MM.1S (cell line): ENCODE measurements around the gene CHST11.

Experiments
- DNase-seq: peaks from one replicate; pipeline ENCODE4 v3.0.0-alpha.2; 2015
- H2AFZ ChIP-seq: fragments of 300-600 bp; sonication (generic); 2 replicates; pipeline ENCODE4 v1.6.0; 2016; ENCODE audit warnings: antibody characterized with exemption, low read length
- H3F3A ChIP-seq: fragments of 300-600 bp; sonication (generic); 2 replicates; pipeline ENCODE4 v1.6.1; 2016; ENCODE audit warnings: mild to moderate bottlenecking, antibody characterized with exemption, low read length, moderate library complexity, mixed read lengths; ENCODE audit not compliant: insufficient read depth
- H3K27ac ChIP-seq: fragments of 300-600 bp; sonication (generic); 2 replicates; pipeline ENCODE4 v1.5.1; 2016; ENCODE audit warnings: mild to moderate bottlenecking, low read length
- H3K27me3 ChIP-seq: fragments of 300-600 bp; sonication (generic); replicated peaks from 2 replicates; pipeline ENCODE4 v1.6.0; 2016; ENCODE audit warnings: low read length; ENCODE audit not compliant: insufficient read depth
- H3K36me3 ChIP-seq: fragments of 300-600 bp; sonication (generic); replicated peaks from 2 replicates; pipeline ENCODE4 v1.6.1; 2016; ENCODE audit warnings: mild to moderate bottlenecking, low read length, mixed read lengths; ENCODE audit not compliant: insufficient read depth
- H3K4me1 ChIP-seq: fragments of 300-600 bp; sonication (generic); 2 replicates; pipeline ENCODE4 v1.6.1; 2016; ENCODE audit warnings: low read length, mixed read lengths
- H3K4me2 ChIP-seq: fragments of 300-600 bp; sonication (generic); 2 replicates; pipeline ENCODE4 v1.6.0; 2016; ENCODE audit warnings: low read depth, low read length
- H3K4me3 ChIP-seq: fragments of 300-600 bp; sonication (generic); 2 replicates; pipeline ENCODE4 v1.5.1; 2016; ENCODE audit warnings: low read length, mixed read lengths
- H3K79me2 ChIP-seq: fragments of 300-600 bp; sonication (generic); 2 replicates; pipeline ENCODE4 v1.6.1; 2016; ENCODE audit warnings: mixed run types, low read length, mixed read lengths
- H3K9ac ChIP-seq: fragments of 300-600 bp; sonication (generic); 2 replicates; pipeline ENCODE4 v1.6.1; 2016; ENCODE audit warnings: low read length, mixed read lengths
- H3K9me2 ChIP-seq: fragments of 300-600 bp; sonication (generic); replicated peaks from 2 replicates; pipeline ENCODE4 v1.6.1; 2016; ENCODE audit warnings: mild to moderate bottlenecking, low read length, mixed read lengths; ENCODE audit not compliant: insufficient read depth
- H3K9me3 ChIP-seq: fragments of 300-600 bp; sonication (generic); replicated peaks from 2 replicates; pipeline ENCODE4 v1.6.1; 2016; ENCODE audit warnings: mild to moderate bottlenecking, low read length, mixed read lengths; ENCODE audit not compliant: insufficient read depth
- H4K20me1 ChIP-seq: fragments of 300-600 bp; sonication (generic); 2 replicates; pipeline ENCODE4 v1.6.1; 2016; ENCODE audit warnings: mild to moderate bottlenecking, low read length, moderate library complexity, mixed read lengths; ENCODE audit not compliant: insufficient read depth
- CTCF ChIP-seq: fragments of 300-600 bp; sonication (generic); IDR thresholded peaks from 2 replicates; pipeline ENCODE4 v1.5.1; 2016; ENCODE audit warnings: antibody characterized with exemption, low read length, mixed read lengths
- EZH2 ChIP-seq: fragments of 300-600 bp; sonication (generic); optimal IDR thresholded peaks from 2 replicates; pipeline ENCODE3; 2017; ENCODE audit warnings: low read depth, mild to moderate bottlenecking, antibody characterized with exemption, low read length, mixed read lengths
- EZH2phosphoT487 ChIP-seq: fragments of 300-600 bp; sonication (generic); IDR thresholded peaks from 2 replicates; pipeline ENCODE4 v1.6.1; 2018; ENCODE audit warnings: antibody characterized with exemption, low read length

Gene CHST11

GRCh38 chr12:104785886-104786285 lies 329.1 kb downstream of the CHST11 start:
- H3K9me2 ChIP-seq, result no peaks in the 10 kb centered on the region
- H3K27me3 ChIP-seq, result no peaks in the 10 kb centered on the region
- no peaks in the 10 kb centered on the region for H3K4me1 ChIP-seq
- no peaks in the 10 kb centered on the region for H4K20me1 ChIP-seq
- no peaks in the 10 kb centered on the region for H3K9me3 ChIP-seq
- no peak overlapping the region for H3K9ac ChIP-seq
- TF ChIP-seq EZH2 (no peak), EZH2phosphoT487 (no peak), CTCF (no peak)
- no peaks in the 10 kb centered on the region for H3K79me2 ChIP-seq
- H2AFZ ChIP-seq, result no peak overlapping the region
- H3F3A ChIP-seq, result no peaks in the 10 kb centered on the region
- H3K27ac ChIP-seq, result no peak overlapping the region
- H3K36me3 ChIP-seq, result no peaks in the 10 kb centered on the region
- H3K4me2 ChIP-seq, result no peak overlapping the region
- H3K4me3 ChIP-seq, result no peak overlapping the region
- DNase-seq, result no peak

GRCh38 chr12:104786352-104786751 lies 329.6 kb downstream of the CHST11 start:
- H3K9me3 ChIP-seq, result no peaks in the 10 kb centered on the region
- no peaks in the 10 kb centered on the region for H3K4me1 ChIP-seq
- no peaks in the 10 kb centered on the region for H3K9me2 ChIP-seq
- DNase-seq, result no peak
- no peaks in the 10 kb centered on the region for H3K79me2 ChIP-seq
- no peak overlapping the region for H3K27ac ChIP-seq
- no peak for TF ChIP-seq EZH2phosphoT487
- TF ChIP-seq CTCF, result no peak
- no peak for TF ChIP-seq EZH2
- no peaks in the 10 kb centered on the region for H3F3A ChIP-seq
- H2AFZ ChIP-seq, result no peak overlapping the region
- H3K4me2 ChIP-seq, result no peak overlapping the region
- no peak overlapping the region for H3K9ac ChIP-seq
- H3K27me3 ChIP-seq, result no peaks in the 10 kb centered on the region
- no peaks in the 10 kb centered on the region for H4K20me1 ChIP-seq
- no peak overlapping the region for H3K4me3 ChIP-seq
- H3K36me3 ChIP-seq, result no peaks in the 10 kb centered on the region

- Histone ChIP-seq H3K4me2 (no peak overlapping the region), H3K27me3 (no peaks in the 10 kb centered on the region), H3K9me2 (no peaks in the 10 kb centered on the region), H4K20me1 (no peaks in the 10 kb centered on the region), H3F3A (no peaks in the 10 kb centered on the region), H3K9ac (no peak overlapping the region), H3K4me3 (no peak overlapping the region), H2AFZ (no peak overlapping the region), H3K79me2 (no peaks in the 10 kb centered on the region), H3K27ac (no peak overlapping the region), H3K9me3 (no peaks in the 10 kb centered on the region), H3K4me1 (no peaks in the 10 kb centered on the region), H3K36me3 (no peaks in the 10 kb centered on the region)
- DNase-seq, result no peak
- TF ChIP-seq EZH2 (no peak), EZH2phosphoT487 (no peak), CTCF (no peak)
Observed at GRCh38 chr12:104788840-104789271, 332.1 kb downstream of the CHST11 start.
